ENCODE measurements around the gene SRRM3. TPM values are rescaled to one million over a fixed set of nuclear protein-coding genes. Genes with fewer than 3 reads are reported as not detected.
"Not testable (repeated sequence)": the region's sequence is repeated elsewhere in the genome, so short reads cannot be mapped to it uniquely, and the experiment has no call there.

SRRM3 gene
- total RNA-seq, 1 donor from 2014 or later: 4.0 TPM

- H3K4me1 Mint-ChIP-seq (ENCODE audit: unreplicated experiment): peaks cover 9% of the 10 kb centered on the region
Observed at GRCh38 chr7:76236224-76236623, 34.5 kb downstream of the SRRM3 start.

GRCh38 chr7:76238326-76238725 lies 36.6 kb downstream of the SRRM3 start:
- no peaks in the 10 kb centered on the region for H3K36me3 Mint-ChIP-seq
- no peak overlapping the region for H3K4me3 Mint-ChIP-seq
- no peak for TF ChIP-seq CTCF (conservative IDR thresholded peaks at IDR 0.05)
- no peaks in the 10 kb centered on the region for H3K9me3 Mint-ChIP-seq
- H3K27me3 Mint-ChIP-seq: peaks cover 39% of the 10 kb centered on the region
- no peak for DNase-seq (ENCODE audit: extremely low spot score, unreplicated experiment)
- peaks cover 9% of the 10 kb centered on the region for H3K4me1 Mint-ChIP-seq (ENCODE audit: unreplicated experiment)
- H3K27ac Mint-ChIP-seq: peak overlapping the region; percentile 42

More at GRCh38 chr7:76236224-76236623, 34.5 kb downstream of the SRRM3 start:
- peaks cover 60% of the 10 kb centered on the region for H3K27me3 Mint-ChIP-seq
- no peak for DNase-seq (ENCODE audit: extremely low spot score, unreplicated experiment)
- H3K36me3 Mint-ChIP-seq: no peaks in the 10 kb centered on the region
- no peak for TF ChIP-seq CTCF (conservative IDR thresholded peaks at IDR 0.05)
- no peak overlapping the region for H3K4me3 Mint-ChIP-seq
- H3K9me3 Mint-ChIP-seq: no peaks in the 10 kb centered on the region
- no peak overlapping the region for H3K27ac Mint-ChIP-seq

- H3K4me3 Mint-ChIP-seq: no peak overlapping the region
- TF ChIP-seq CTCF (conservative IDR thresholded peaks at IDR 0.05): no peak
- no peaks in the 10 kb centered on the region for H3K9me3 Mint-ChIP-seq
- no peaks in the 10 kb centered on the region for H3K36me3 Mint-ChIP-seq
- DNase-seq (ENCODE audit: extremely low spot score, unreplicated experiment): no peak
- peaks cover 32% of the 10 kb centered on the region for H3K27me3 Mint-ChIP-seq
- H3K27ac Mint-ChIP-seq: no peak overlapping the region
- peaks cover 5% of the 10 kb centered on the region for H3K4me1 Mint-ChIP-seq (ENCODE audit: unreplicated experiment)
Observed at GRCh38 chr7:76241141-76241540, 39.4 kb downstream of the SRRM3 start.

- H3K9me3 Mint-ChIP-seq; H3K4me1 Mint-ChIP-seq (ENCODE audit: unreplicated experiment); H3K27ac Mint-ChIP-seq; H3K4me3 Mint-ChIP-seq; DNase-seq (ENCODE audit: extremely low spot score, unreplicated experiment); H3K36me3 Mint-ChIP-seq: not testable (repeated sequence)
- peaks cover 24% of the 10 kb centered on the region for H3K27me3 Mint-ChIP-seq
Observed at GRCh38 chr7:76242517-76243063, 40.9 kb downstream of the SRRM3 start.

GRCh38 chr7:76244781-76245391 lies 43.2 kb downstream of the SRRM3 start:
- H3K4me3 Mint-ChIP-seq: no peak overlapping the region
- DNase-seq (ENCODE audit: extremely low spot score, unreplicated experiment): no peak

More at GRCh38 chr7:76244781-76245391, 43.2 kb downstream of the SRRM3 start:
- no peak overlapping the region for H3K27ac Mint-ChIP-seq
- H3K4me1 Mint-ChIP-seq (ENCODE audit: unreplicated experiment): no peaks in the 10 kb centered on the region
- TF ChIP-seq CTCF (conservative IDR thresholded peaks at IDR 0.05): no peak
- H3K36me3 Mint-ChIP-seq: no peaks in the 10 kb centered on the region
- peaks cover 13% of the 10 kb centered on the region for H3K27me3 Mint-ChIP-seq
- H3K9me3 Mint-ChIP-seq: no peaks in the 10 kb centered on the region
